KMS-11 (cell line): ENCODE results near the gene C3orf38.

Source experiments
- H2AFZ ChIP-seq: fragments of 200-600 bp; sonication (generic); 2 replicates; pipeline ENCODE4 v1.6.1; 2016; ENCODE audit warnings: antibody characterized with exemption, mixed run types, low read depth
- H3K27ac ChIP-seq: fragments of 200-600 bp; sonication (generic); 2 replicates; pipeline ENCODE4 v1.6.1; 2016; ENCODE audit warnings: mild to moderate bottlenecking, mixed run types
- H3K27me3 ChIP-seq: fragments of 200-600 bp; sonication (generic); 2 replicates; pipeline ENCODE4 v1.6.1; 2017; ENCODE audit warnings: mild to moderate bottlenecking, low read depth, mixed run types, moderate library complexity; ENCODE audit not compliant: insufficient read depth
- H3K36me3 ChIP-seq: fragments of 200-600 bp; sonication (generic); 2 replicates; pipeline ENCODE4 v1.6.1; 2017; ENCODE audit warnings: mild to moderate bottlenecking, mixed run types; ENCODE audit not compliant: insufficient read depth
- H3K4me1 ChIP-seq: fragments of 200-600 bp; sonication (generic); 2 replicates; pipeline ENCODE4 v1.6.1; 2016; ENCODE audit warnings: mild to moderate bottlenecking, low read depth, mixed run types; ENCODE audit not compliant: poor library complexity, severe bottlenecking
- H3K4me2 ChIP-seq: fragments of 200-600 bp; sonication (generic); 2 replicates; pipeline ENCODE4 v1.7.0; 2016; ENCODE audit warnings: mild to moderate bottlenecking, mixed run types
- H3K4me3 ChIP-seq: fragments of 200-600 bp; sonication (generic); IDR thresholded peaks from 2 replicates; pipeline ENCODE4 v1.6.1; 2017; ENCODE audit warnings: low read depth, low read length, mixed read lengths; ENCODE audit not compliant: insufficient read depth
- H3K79me2 ChIP-seq: fragments of 200-600 bp; sonication (generic); 2 replicates; pipeline ENCODE4 v1.6.1; 2016; ENCODE audit warnings: low read depth, mixed run types; ENCODE audit not compliant: insufficient read depth
- H3K9ac ChIP-seq: fragments of 200-600 bp; sonication (generic); 2 replicates; pipeline ENCODE4 v1.6.1; 2016; ENCODE audit warnings: mild to moderate bottlenecking, mixed run types
- H4K20me1 ChIP-seq: fragments of 200-600 bp; sonication (generic); 2 replicates; pipeline ENCODE4 v1.6.1; 2016; ENCODE audit warnings: mild to moderate bottlenecking, mixed run types; ENCODE audit not compliant: insufficient read depth
- TF ChIP-seq, protein P1 (sequence below): fragments of 200-600 bp; sonication (generic); conservative IDR thresholded peaks from 2 replicates; pipeline ENCODE4 v1.6.1; 2017; ENCODE audit warnings: low read depth, mild to moderate bottlenecking, antibody characterized with exemption, low read length, moderate library complexity, mixed read lengths

Gene C3orf38

DNA sequence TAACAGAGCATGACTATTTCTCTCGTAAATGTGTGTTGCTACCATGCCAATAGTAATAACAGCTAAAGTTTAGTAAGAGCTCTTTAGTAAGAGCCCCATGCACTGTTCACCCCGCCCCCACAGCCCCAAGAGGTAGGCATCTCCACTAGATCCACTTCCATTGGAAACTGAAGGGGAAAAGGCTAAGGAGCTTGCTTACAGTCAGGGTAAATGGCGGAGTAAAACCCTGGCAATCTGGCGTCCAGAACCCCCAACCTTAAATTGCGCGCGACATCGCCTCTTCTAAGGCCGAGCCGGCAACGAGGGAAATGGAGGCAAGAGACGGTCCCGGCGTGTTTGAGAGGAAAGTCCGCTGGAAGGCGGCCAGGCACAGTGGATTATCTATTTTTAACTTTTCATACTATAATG, 654 bp upstream of the C3orf38 start:
- Histone ChIP-seq H3K36me3 (no peaks in the 10 kb centered on the region), H3K4me1 (peaks cover 25% of the 10 kb centered on the region), H3K27me3 (no peaks in the 10 kb centered on the region), H3K4me3 (peak overlapping the region; percentile 13), H3K79me2 (peaks cover 21% of the 10 kb centered on the region), H4K20me1 (no peaks in the 10 kb centered on the region), H3K4me2 (peak overlapping the region; percentile 57; the same call in 1 of the 2 replicates), H3K9ac (peak overlapping the region; percentile 81; the same call in 1 of the 2 replicates), H2AFZ (peak overlapping the region; percentile 91), H3K27ac (peak overlapping the region; percentile 83)
- TF ChIP-seq, protein P1, sequence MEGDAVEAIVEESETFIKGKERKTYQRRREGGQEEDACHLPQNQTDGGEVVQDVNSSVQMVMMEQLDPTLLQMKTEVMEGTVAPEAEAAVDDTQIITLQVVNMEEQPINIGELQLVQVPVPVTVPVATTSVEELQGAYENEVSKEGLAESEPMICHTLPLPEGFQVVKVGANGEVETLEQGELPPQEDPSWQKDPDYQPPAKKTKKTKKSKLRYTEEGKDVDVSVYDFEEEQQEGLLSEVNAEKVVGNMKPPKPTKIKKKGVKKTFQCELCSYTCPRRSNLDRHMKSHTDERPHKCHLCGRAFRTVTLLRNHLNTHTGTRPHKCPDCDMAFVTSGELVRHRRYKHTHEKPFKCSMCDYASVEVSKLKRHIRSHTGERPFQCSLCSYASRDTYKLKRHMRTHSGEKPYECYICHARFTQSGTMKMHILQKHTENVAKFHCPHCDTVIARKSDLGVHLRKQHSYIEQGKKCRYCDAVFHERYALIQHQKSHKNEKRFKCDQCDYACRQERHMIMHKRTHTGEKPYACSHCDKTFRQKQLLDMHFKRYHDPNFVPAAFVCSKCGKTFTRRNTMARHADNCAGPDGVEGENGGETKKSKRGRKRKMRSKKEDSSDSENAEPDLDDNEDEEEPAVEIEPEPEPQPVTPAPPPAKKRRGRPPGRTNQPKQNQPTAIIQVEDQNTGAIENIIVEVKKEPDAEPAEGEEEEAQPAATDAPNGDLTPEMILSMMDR = no peak

DNA sequence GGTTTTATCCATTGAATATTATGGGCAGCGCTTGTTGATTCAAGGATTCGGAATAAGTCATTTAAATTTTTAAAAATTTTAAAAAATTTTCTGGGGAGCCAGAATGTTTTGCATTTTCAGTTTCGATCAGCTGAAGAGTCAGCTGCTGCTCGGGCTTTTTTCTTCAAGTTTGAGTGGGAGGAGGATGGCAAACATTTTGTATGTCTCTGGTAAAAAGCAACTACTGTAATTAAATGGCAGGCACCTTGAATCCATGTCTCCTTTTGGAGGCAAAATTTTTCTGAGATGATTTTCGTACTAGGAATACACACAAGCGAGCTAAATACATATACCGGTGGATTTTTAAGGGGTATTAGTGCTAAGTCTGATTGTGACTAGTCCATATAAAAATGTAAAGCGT, 612 bp downstream of the C3orf38 start:
- peak overlapping the region; percentile 81 for H3K9ac ChIP-seq
- H3K4me3 ChIP-seq = no peak overlapping the region
- peaks cover 22% of the 10 kb centered on the region for H3K4me1 ChIP-seq
- peaks cover 21% of the 10 kb centered on the region for H3K79me2 ChIP-seq
- H3K4me2 ChIP-seq = peak overlapping the region; percentile 76
- peak overlapping the region; percentile 91 for H2AFZ ChIP-seq
- peak overlapping the region; percentile 83; the same call in 1 of the 2 replicates for H3K27ac ChIP-seq
- no peaks in the 10 kb centered on the region for H3K27me3 ChIP-seq
- H3K36me3 ChIP-seq = no peaks in the 10 kb centered on the region
- H4K20me1 ChIP-seq = no peaks in the 10 kb centered on the region
- TF ChIP-seq, protein P1 = no peak

DNA sequence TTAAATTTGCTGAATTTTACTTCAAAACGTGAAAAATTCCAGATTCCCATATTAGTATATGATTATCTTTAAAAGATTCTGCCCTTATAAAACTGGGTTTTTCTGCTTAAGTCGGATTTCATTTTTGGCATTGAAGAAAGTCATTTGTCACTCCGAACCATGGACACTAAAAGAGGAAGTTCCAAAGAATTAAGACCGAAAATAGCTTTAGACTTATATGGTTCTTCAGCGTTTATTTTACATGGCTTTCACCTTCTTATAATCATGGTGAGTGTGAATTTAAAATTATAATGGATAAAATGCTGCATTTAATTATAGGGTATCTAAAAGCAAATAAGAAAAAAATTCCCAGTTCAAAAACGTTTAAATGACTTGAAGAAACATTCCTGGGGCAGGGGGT, 1.0 kb downstream of the C3orf38 start:
- no peak overlapping the region for H2AFZ ChIP-seq
- TF ChIP-seq, protein P1 = no peak

DNA sequence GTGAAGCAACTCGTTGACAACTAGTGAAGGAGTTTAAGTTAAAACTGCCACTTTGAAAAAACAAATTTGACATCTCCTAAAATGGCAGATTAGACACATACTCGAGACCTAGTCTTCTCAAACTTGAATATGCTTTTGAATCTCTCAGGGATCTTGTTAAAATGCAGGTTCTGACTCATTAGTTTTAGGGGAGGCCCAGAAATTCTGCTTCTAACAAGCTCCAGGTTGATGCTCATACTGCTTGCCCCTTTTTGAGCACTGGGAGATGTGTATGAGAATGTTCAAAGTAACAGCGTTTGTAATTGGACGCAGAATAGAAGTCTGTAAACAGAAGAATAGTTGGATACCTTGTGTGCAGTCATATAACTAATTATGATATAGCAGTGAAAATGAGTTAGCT, 1.6 kb downstream of the C3orf38 start:
- H3K36me3 ChIP-seq = no peaks in the 10 kb centered on the region
- TF ChIP-seq, protein P1 = no peak
- no peak overlapping the region for H3K4me3 ChIP-seq
- H3K9ac ChIP-seq = no peak overlapping the region
- peaks cover 21% of the 10 kb centered on the region for H3K79me2 ChIP-seq
- no peak overlapping the region for H3K27ac ChIP-seq
- H3K4me2 ChIP-seq = peak overlapping the region; percentile 76
- no peaks in the 10 kb centered on the region for H3K27me3 ChIP-seq
- H4K20me1 ChIP-seq = no peaks in the 10 kb centered on the region
- no peak overlapping the region for H2AFZ ChIP-seq
- peaks cover 15% of the 10 kb centered on the region for H3K4me1 ChIP-seq

More for the DNA sequence above, 1.0 kb downstream of the C3orf38 start:
- Histone ChIP-seq H4K20me1 (no peaks in the 10 kb centered on the region), H3K36me3 (no peaks in the 10 kb centered on the region), H3K9ac (peak overlapping the region; percentile 81; the same call in 1 of the 2 replicates), H3K4me1 (peaks cover 17% of the 10 kb centered on the region), H3K27ac (no peak overlapping the region), H3K4me2 (peak overlapping the region; percentile 76), H3K4me3 (no peak overlapping the region), H3K27me3 (no peaks in the 10 kb centered on the region), H3K79me2 (peaks cover 21% of the 10 kb centered on the region)
